SK-MEL-5 (cell line): ENCODE results near the gene HIPK2. TPM values are rescaled to one million over a fixed set of nuclear protein-coding genes. Genes with fewer than 3 reads are reported as not detected.

Source experiments
- DNase-seq: peaks from one replicate; pipeline ENCODE4 v3.0.0-alpha.2; 2016; ENCODE audit warnings: low read depth, low spot score
- in situ Hi-C: cut with HindIII; loops from 2 replicates; pipeline ENCODE4 v1.10.0; 2016; ENCODE audit warnings: low sequenced_read_pairs, high pct_unique_total_duplicates, low pct_unique_long_range_greater_than_20kb
- total RNA-seq: library from RNA; depleted of rRNA; stranded (reverse); fragments of >200 nt; shearing (Covaris generic); gene quantifications from 2 replicates; pipeline ENCODE4 v1.2.3, GENCODE V29; 2014

HIPK2 gene
- total RNA-seq, 1 experiment from 2014 or later, result 16.1 TPM

DNA sequence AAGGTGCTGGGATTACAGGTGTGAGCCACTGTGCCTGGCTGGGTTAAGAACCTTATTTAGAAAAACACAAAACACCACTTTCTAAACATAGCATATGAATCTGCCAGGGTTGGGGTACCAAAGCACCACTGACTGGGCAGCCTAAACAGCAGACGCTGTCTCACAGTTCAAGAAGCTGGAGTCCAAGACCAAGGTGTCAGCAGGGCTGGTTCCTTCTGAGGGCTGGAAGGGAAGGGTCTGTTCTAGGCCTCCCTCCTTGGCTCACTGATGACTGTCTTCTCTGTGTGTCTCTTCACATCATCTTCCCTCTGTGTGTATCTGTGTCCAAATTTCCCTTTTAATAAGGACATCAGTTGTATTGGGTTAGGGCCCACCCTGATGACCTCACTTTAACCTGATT, 49.6 kb downstream of the HIPK2 start:
- in situ Hi-C loops, result no loop called here
- no peak for DNase-seq

DNA sequence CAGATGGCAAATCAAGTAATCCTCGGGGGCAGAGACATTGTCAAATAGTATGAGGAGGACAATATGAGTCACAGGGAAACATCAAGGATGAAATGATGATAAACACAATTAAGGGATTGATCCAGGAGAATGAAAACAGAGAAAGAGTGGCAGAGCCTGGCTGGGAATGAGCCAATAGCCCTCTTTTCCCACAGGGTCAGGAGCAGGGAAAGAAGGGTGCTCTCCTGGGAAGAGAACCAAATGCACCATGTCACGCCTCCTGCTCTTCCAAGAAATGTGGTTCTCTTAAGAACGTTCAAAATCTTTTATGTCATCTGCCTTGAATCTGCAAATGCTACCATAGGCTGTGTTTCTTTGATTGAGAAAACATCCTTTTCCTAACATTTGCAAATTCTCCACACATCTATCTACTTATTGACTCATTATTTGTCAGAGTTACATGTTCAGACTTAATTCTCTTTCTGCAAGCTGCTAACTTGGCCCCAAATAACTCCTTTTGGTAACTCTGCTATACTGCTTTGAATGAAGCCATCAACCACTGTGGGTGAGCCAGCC, 50.6 kb downstream of the HIPK2 start:
- in situ Hi-C loops, result no loop called here
- no peak for DNase-seq

DNA sequence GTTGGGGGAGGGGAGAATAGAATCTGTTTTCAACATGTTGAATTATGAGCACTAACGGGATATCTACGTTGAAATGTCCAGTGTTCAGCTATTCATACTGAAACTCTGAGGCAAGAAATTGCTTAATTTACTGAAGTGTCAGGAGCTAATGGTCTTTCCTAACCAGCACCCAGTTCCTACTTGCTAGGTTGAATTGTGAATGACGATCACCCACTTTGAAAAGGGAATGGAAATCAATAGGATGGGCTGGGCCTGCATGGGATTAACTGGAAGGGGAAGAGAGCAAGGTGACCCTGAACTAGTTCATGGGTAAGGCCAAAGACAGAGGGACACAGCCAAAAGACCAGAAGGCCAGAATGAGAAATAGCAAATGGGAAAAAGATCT, 51.3 kb downstream of the HIPK2 start:
- in situ Hi-C loops, result no loop called here
- no peak for DNase-seq

- in situ Hi-C loops, result no loop called here
- DNase-seq, result no peak
Observed at GRCh38 chr7:139725858-139726484, 51.8 kb downstream of the HIPK2 start.

- no peak for DNase-seq
- in situ Hi-C loops, result no loop called here
Observed at GRCh38 chr7:139725077-139725476, 52.7 kb downstream of the HIPK2 start.

DNA sequence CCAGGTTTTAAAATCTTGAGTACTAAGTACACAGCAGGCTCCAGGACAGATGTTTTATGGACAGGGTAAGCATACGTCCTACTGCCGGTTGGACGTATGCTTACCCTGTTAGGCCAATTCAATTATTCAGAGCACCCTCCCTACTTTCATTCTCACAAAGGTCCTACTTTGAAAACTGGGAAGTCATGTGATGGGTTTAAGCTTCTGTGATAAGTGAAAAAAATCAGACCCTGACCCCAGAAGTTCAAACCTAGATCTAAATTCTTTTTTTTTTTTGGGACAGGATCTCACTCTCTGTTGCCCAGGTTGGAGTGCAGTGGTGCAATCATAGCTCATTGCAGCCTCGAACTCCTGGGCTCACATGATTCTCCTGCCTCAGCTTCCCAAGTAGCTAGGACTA, 55.2 kb downstream of the HIPK2 start:
- in situ Hi-C loops, result no loop called here
- DNase-seq, result no peak

- DNase-seq, result no peak
- in situ Hi-C loops, result no loop called here
Observed at GRCh38 chr7:139721821-139722220, 56.0 kb downstream of the HIPK2 start.

DNA sequence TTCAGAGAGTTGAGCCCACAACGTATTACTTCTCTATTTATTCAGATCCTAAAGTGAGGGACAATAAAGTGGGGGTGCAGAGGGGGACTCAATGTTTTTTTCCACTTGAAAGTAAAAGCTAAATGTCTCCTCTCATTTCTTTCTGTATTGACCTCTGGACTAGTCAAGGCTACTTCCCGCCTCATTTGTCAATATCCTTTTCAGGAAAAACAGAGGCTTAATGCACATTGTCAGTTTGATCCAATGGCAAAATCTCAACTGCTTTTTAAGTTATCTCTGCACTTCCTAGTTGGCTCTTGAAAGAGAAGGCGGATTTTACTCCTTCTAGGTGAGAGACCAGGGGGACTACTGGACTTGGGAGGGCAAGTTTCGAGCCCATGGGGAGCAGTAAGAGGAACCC, 56.4 kb downstream of the HIPK2 start:
- no peak for DNase-seq
- in situ Hi-C loops, result no loop called here

DNA sequence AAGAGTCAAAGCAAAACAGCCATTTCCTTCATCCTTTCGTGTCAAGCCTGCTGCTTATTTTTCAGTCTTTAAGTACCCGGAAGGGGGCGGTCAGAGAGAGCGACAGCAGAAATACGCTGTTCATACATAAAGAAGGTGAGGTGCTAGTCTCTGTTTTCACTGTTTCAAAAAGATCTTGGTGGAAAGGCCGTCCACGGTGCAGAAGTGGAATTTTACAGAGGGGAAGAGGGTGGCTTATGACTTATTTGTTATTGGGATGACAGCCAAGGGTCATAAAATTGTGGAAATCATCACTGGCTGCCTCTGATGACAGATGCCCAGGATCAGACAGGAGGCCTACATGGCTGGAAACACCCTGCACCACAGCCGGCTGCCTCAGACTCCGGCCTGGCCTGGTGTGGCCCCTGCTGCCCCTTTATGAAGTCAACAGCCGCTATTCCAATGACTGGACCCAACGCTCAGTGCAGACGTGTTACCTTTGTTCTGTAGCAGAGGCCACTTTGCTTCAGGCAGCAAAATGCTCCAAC, 57.0 kb downstream of the HIPK2 start:
- DNase-seq, result no peak
- in situ Hi-C loops, result no loop called here

- DNase-seq, result no peak
- in situ Hi-C loops, result no loop called here
Observed at GRCh38 chr7:139720186-139720585, 57.6 kb downstream of the HIPK2 start.

- in situ Hi-C loops, result no loop called here
- DNase-seq, result no peak
Observed at GRCh38 chr7:139718859-139719258, 58.9 kb downstream of the HIPK2 start.

DNA sequence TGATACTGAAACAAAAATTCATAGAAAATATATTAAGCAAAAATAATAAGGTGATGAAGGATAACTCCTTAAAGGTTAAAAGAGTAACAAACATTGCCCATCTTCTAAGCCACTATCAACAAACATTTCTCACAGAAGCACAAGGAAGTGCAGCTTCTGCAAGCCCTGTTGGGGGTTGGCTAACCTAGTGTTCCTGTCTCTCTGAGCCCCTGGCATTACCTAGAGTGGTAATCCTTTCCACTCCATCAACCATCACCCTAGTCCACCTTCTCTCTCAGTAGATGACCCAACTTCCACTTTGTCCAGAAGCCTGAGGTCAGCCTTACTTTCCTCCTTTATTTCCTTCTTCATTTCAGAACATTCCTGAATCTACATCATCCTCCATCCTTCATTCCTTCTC, 59.7 kb downstream of the HIPK2 start:
- no peak for DNase-seq
- in situ Hi-C loops, result no loop called here

DNA sequence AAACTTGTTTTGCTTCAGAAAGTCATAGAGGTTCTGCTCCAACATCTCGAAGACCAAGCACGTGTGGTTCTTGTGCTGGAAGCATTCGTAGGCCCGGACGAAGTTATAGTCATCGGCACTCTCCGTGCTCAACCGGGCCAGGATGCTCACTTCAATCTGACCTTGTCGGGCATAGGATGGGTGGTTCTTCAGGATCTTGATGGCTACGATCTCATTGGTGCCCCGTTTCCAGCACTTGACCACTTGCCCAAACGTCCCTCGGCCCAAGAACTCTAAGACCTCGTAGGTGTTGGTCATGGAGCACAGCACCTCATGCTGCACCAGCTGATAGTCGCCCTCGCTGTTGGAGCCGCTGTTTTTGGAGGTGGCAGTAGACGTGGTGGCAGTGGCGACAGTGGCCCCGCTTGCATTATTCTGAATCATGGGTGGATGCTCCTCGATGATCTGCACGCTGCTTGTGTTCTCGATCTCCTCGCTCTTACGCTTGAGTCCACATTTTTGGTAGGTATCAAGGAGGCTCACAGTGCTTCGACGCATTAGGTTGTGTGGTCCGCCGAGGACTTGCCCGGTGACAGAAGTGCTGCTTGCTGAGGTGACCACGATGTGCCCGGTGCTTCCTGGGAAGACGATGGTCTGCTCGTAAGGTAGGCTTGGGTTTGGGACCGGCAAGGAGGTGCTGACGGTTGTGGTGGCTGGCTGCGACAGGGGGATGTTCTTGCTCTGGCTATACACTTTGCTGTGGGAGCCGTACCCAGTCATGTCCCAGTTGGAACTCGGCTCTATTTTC, 61.4 kb downstream of the HIPK2 start:
- in situ Hi-C loops, result no loop called here
- DNase-seq, result no peak

GRCh38 chr7:139715194-139715815, 62.5 kb downstream of the HIPK2 start:
- in situ Hi-C loops, result no loop called here
- no peak for DNase-seq

DNA sequence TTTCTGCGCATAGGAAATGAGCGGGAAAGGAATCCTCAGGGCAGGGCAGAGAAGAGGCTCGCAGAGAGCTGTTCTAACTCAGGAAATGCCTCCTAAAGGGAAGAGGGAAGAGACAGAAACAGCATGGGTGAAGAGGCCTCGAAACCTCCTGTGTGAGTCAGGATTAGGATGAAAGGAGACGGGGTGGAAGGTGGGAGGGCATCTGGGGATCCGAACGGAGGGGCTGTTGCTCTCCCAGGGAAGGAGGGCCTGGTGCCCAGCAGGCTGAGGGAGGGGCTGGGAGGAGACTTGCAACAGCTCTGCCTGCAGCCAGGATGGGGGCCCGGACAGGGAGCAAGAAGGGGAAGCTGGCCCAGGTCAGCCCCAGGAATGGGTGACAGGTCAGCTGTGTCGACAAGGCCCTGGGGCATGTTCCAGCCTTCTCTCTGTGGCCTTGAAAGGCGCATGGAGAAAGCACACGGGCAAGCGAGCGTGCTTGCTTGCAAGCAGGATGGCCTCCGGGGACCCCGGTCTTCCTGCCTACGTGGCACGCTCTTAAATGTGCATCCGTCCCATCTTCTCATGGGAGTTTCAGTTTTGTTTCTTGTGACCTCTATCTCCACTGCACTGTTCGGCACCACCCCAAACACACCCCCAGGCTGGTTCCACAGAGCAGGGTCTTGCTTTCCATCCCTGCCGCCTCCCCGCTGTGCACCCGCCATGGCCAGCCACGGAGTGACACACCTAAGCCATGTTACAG, 63.5 kb downstream of the HIPK2 start:
- in situ Hi-C loops, result no loop called here
- no peak for DNase-seq

- DNase-seq, result no peak
- in situ Hi-C loops, result no loop called here
Observed at GRCh38 chr7:139713526-139714162, 64.2 kb downstream of the HIPK2 start.

DNA sequence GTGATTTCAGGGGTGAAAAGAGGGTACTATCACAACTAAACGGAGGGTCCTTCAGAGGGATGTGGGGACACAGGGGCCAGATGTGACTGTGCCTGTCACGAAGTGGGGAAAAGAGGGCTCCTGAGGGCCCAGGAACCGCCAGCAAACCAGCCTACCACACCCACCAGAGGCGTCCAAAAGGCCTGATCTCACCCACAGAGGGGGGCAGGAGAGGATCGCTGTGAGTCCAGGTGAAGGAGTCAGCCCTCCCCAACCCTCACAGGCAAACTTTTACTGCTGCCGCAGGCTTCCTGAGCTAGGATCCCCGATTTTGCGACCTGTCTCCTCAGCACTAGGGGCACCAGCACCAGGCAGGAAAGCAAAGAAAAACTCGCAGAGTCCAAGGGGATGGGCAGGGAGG, 64.7 kb downstream of the HIPK2 start:
- in situ Hi-C loops, result no loop called here
- no peak for DNase-seq
